H4 (cell line): ENCODE measurements around the gene ANKRD30A. TPM values are rescaled to one million over a fixed set of nuclear protein-coding genes. Genes with fewer than 3 reads are reported as not detected.
"Not testable (repeated sequence)": the region's sequence is repeated elsewhere in the genome, so short reads cannot be mapped to it uniquely, and the experiment has no call there.

ENCODE experiments used
- DNase-seq: peaks from one replicate; pipeline ENCODE4 v3.0.0-alpha.2; 2015; ENCODE audit warnings: low spot score
- total RNA-seq: library from RNA; depleted of rRNA; stranded (reverse); fragments of >200 nt; shearing (Covaris generic); gene quantifications from 2 replicates; pipeline ENCODE4 v1.2.3, GENCODE V29; 2014; rRNA removed

The ANKRD30A gene, protein sequence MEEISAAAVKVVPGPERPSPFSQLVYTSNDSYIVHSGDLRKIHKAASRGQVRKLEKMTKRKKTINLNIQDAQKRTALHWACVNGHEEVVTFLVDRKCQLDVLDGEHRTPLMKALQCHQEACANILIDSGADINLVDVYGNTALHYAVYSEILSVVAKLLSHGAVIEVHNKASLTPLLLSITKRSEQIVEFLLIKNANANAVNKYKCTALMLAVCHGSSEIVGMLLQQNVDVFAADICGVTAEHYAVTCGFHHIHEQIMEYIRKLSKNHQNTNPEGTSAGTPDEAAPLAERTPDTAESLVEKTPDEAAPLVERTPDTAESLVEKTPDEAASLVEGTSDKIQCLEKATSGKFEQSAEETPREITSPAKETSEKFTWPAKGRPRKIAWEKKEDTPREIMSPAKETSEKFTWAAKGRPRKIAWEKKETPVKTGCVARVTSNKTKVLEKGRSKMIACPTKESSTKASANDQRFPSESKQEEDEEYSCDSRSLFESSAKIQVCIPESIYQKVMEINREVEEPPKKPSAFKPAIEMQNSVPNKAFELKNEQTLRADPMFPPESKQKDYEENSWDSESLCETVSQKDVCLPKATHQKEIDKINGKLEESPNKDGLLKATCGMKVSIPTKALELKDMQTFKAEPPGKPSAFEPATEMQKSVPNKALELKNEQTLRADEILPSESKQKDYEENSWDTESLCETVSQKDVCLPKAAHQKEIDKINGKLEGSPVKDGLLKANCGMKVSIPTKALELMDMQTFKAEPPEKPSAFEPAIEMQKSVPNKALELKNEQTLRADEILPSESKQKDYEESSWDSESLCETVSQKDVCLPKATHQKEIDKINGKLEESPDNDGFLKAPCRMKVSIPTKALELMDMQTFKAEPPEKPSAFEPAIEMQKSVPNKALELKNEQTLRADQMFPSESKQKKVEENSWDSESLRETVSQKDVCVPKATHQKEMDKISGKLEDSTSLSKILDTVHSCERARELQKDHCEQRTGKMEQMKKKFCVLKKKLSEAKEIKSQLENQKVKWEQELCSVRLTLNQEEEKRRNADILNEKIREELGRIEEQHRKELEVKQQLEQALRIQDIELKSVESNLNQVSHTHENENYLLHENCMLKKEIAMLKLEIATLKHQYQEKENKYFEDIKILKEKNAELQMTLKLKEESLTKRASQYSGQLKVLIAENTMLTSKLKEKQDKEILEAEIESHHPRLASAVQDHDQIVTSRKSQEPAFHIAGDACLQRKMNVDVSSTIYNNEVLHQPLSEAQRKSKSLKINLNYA (N-terminal part only)
- total RNA-seq: 0.41 and 1.2 TPM in 2 replicates

GRCh38 chr10:37125191-37125732 lies at the start of gene ANKRD30A:
TSS of gene ANKRD30A (plus strand) at chr10:37125598. CDS start at chr10:37125788, 190 bp downstream.
- no peak for DNase-seq

DNA sequence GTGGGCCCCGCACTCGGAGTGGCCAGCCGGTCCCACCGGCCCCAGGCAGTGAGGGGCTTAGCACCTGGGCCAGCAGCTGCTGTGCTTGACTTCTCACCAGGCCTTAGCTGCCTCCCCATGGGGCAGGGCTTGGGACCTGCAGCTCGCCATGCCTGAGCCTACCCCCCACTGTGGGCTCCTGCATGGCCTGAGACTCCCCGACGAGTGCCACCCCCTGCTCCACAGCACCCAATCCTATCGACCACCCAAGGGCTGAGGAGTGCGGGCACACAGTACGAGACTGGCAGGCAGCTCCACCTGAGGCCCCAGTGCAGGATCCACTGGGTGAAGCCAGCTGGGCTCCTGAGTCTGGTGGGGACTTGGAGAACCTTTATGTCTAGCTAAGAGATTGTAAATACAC lies 49.3 kb upstream of the ANKRD30A start:
- DNase-seq: not testable (repeated sequence)

DNA sequence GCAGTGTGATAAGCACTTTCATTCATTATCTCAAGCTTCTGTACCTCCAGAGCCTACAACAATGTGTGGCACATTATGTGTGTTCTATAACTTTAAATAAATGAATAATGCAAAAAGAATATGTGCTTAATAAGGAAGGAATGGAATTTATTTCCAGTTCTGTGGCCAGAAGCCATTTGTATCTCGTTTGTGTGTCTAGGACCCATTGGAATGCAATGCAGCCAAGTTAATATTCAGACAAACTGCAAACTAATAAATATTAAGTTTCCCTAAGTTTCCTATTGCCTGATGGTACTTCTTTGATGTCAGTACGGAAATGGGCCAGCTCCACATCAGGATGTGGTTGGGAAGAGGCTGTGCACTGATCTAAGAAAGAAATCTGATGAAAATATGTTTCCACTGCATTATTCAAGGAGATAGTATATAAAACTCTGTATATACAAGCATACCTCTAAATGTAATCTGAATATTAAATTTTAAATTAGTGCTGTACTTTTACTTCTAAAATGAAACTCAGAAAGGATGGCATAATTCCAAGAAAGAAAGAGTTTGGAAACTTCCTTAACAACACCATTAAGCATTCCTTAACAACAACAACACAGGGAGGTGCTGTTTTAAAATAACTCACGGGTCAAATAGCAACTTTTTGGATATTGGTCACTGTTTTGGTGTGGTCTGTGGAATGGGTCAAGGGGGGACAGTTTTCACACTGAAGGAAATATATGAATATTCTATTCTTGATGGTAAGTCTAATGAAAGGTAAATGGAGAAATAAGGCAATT lies 29.4 kb upstream of the ANKRD30A start:
- DNase-seq: no peak

GRCh38 chr10:37101261-37101660 lies 24.1 kb upstream of the ANKRD30A start:
- no peak for DNase-seq

GRCh38 chr10:37109000-37109399 lies 16.4 kb upstream of the ANKRD30A start:
- no peak for DNase-seq

DNA sequence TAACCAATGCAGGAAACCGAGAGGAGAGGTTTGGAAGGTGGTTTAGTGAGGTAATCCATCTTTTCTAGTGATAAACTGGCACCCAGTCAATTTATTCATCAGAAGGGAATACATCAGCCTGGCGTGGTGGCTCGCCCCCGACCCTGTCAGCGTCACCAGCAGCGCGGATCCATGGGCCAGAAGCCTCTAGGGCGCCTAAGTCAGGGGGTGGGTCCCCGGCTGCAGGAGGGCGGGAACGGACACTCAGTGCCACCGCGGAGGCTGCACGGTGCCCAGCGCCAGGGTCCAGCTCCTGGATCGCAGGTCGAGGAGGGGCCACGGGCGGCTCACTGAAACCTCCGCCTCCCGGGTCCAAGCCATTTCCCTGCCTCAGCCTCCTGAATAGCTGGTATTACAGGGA lies 866 bp upstream of the ANKRD30A start:
- no peak for DNase-seq

- no peak for DNase-seq
Measured at GRCh38 chr10:37125921-37126320, 523 bp downstream of the ANKRD30A start.

DNA sequence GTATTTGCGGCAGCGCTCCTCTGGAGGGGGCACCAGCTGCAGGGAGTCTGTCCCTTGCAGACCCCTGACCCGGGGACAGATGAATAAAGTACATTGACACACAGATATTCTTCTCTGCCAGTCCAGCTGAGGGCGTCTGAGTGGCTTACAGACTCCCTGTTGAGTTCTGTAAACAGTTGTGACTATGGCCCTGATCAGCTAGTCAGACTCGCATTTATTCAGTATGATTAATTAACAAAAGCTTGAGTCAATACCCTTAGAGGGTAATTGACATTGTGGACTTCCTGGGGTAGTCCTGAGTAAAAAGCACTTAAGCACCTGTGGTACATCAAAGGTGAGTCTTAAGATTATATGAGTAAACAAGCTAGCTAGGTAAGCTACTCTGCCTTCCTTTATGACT lies 21.0 kb downstream of the ANKRD30A start:
- DNase-seq: peak; percentile 4

DNA sequence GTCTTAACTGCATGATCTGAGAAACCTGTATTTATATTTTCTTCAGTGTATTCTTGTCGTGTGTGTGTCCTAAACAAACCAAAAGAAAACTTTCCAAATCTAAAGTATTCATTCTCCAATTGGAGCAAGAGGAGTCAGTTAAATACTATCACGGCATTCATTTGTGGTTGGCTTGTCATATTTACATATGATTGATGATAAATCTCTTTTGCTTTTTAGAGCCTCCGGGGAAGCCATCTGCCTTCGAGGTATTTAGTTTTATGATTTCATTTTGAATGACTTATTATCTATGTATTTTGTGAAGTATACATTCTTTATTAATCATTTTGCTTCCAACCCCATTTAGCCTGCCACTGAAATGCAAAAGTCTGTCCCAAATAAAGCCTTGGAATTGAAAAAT lies 37.0 kb downstream of the ANKRD30A start:
- DNase-seq: not testable (repeated sequence)

DNA sequence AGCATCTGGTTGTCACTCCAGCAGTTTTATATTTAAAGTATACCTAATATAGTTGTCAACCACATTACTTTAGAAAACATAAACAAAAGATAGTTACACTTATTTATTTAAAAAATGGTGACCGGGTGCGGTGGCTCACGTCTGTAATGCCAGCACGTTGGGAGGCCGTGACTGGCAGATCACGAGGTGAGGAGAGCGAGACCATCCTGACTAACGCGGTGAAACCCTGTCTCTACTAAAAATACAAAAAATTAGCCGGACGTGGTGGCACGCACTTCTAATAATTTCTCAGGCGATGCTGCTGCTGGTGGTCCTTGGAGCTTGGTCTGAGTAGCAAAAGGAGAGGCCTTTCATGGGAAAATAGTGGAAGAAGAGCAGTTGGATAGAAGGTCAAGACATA lies 46.5 kb downstream of the ANKRD30A start:
- DNase-seq: peak; percentile 18

- DNase-seq: not testable (repeated sequence)
Measured at GRCh38 chr10:37178296-37178695, 52.9 kb downstream of the ANKRD30A start.

GRCh38 chr10:37182719-37183118 lies 57.3 kb downstream of the ANKRD30A start:
- not testable (repeated sequence) for DNase-seq

GRCh38 chr10:37206132-37206531 lies 80.7 kb downstream of the ANKRD30A start:
- no peak for DNase-seq

DNA sequence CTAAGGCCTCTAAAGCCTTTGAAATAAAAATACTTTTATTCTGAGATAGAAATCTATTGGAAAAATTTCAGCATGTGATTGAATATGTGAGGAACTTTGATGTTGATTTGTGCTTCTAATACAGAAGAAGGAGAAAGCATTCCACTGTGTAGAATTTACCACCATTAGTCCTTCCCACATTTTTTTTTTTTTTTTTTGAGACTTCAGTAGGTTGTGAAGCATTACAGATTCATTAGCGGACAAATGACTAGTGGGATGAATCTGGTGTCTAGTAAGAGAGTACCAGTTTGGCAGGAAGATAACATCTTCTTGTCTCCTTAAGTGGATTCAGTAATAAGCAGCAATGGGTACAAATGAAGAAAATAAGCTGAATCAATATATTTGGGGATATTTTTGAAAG lies 95.5 kb downstream of the ANKRD30A start:
- DNase-seq: no peak

GRCh38 chr10:37222046-37222445 lies 96.6 kb downstream of the ANKRD30A start:
- DNase-seq: no peak

DNA sequence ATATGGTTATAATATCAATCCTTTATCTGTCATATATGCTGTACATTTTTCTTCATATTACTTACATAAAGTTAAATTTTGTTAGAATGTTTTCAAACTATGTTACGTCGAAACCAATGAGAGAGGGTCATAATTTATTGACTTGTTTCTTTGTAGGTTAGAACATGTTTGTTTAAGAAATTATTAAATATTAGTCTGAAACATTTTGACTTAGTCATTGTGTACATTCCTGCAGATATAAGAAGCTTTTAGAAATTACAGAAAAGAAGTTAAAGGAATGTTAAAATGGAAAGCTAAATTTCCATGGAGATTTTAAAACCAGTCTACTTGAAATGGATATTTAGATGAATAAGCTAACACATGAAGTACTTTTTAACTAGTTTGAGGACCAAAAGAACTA lies 99.8 kb downstream of the ANKRD30A start:
- no peak for DNase-seq

- no peak for DNase-seq
Measured at GRCh38 chr10:37226524-37226923, 101.1 kb downstream of the ANKRD30A start.

GRCh38 chr10:37234692-37235091 lies 109.3 kb downstream of the ANKRD30A start:
- DNase-seq: no peak

DNA sequence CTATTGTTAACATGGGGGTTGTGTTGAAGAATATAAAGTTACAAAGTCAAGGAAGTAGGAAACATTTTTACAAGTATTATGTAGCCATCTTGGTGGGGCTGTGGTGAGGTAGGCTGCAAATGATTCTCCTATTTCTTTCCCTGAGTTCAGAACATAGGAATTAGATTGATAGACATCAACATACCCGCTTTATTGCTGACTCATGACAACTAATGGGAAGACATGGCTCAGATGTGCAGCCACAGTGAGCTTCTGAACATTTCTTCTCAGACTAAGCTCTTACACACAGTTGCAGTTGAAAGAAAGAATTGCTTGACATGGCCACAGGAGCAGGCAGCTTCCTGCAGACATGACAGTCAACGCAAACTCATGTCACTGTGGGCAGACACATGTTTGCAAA lies 110.7 kb downstream of the ANKRD30A start:
- DNase-seq: no peak

DNA sequence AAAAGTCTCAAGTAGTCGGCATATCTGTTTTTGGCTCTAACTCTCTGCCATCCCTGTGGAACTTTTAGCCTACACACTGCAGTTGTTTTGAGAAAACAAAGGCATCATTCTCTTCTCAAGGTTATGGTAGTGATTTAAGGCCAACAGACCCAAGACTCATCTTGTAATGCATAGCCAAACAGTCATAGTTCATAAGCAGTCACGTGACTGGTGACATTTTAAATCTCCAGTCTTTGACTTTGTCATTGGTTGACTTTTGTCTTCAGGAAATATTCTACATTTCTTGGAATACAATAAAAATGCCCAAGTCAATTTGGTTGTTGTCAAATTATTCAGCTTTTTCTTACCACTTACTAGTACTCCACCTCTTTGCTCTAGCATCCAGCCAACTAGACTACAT lies 114.8 kb downstream of the ANKRD30A start:
- no peak for DNase-seq

- no peak for DNase-seq
Measured at GRCh38 chr10:37246637-37247036, 121.2 kb downstream of the ANKRD30A start.
